Measurements from ENCODE around the gene ILF3. TPM values are rescaled to one million over a fixed set of nuclear protein-coding genes. Genes with fewer than 3 reads are reported as not detected.

ILF3 gene
- total RNA-seq, 1 experiment from 2014 or later: 326 TPM

- POLR2A ChIA-PET (ENCODE audit: unreplicated experiment): no interaction called here
- H3K27me3 ChIP-seq (ENCODE audit: insufficient read depth, low read depth): no peaks in the 10 kb centered on the region
- DNase-seq: no peak
- H3K9me3 ChIP-seq (ENCODE audit: insufficient read depth, low read depth): no peaks in the 10 kb centered on the region
- H3K4me3 ChIP-seq: no peak overlapping the region
- CTCF ChIA-PET: no interaction called here
- TSS peak; percentile 3 for BruUV-seq (replicated peaks)
- H4K20me1 ChIP-seq (ENCODE audit: insufficient read depth): peaks cover 84% of the 10 kb centered on the region
- intact Hi-C loops (cut with micrococcal nuclease; ENCODE audit: unreplicated experiment): no loop called here
- H3K4me1 ChIP-seq (replicated peaks; ENCODE audit: insufficient read depth): no peaks in the 10 kb centered on the region
- H3K9me2 ChIP-seq (ENCODE audit: insufficient read depth): no peaks in the 10 kb centered on the region
- peaks cover 49% of the 10 kb centered on the region for H3F3A ChIP-seq (ENCODE audit: insufficient read depth, low read depth)
- H3K27ac ChIP-seq: no peak overlapping the region
- peaks cover 26% of the 10 kb centered on the region; the same call in 1 of the 2 replicates for H3K79me2 ChIP-seq (ENCODE audit: low read depth)
- no peak overlapping the region for H3K4me2 ChIP-seq
- H2AFZ ChIP-seq: no peak overlapping the region
- TF ChIP-seq EZH2 (IDR thresholded peaks at IDR 0.05; ENCODE audit: low read depth) (no peak), CTCF (conservative IDR thresholded peaks at IDR 0.05) (no peak)
- H3K36me3 ChIP-seq (ENCODE audit: low read depth): peaks cover 60% of the 10 kb centered on the region
Observed at GRCh38 chr19:10683582-10683981, 29.4 kb downstream of the ILF3 start.

DNA sequence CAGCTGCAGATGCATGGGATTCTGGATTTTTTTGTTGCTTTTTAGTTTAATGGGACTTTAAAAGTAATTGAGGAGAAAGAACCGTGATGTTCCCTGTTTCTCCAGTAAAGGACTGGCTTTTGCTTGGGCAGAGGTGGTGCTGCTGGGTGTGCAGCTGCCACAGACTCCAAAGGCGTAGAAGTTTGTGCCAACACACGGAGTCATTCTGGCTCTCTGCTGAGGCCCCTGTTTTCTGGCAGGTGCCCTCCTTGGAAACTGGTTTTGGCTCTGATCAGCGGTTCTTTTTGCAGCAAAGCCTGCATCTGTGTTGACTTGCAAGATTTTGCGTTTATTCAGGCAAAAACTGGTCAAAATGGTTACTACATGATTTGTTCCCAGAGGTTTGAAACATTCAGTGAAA is 31.1 kb downstream of the ILF3 start:
- Histone ChIP-seq H3K27me3 (ENCODE audit: insufficient read depth, low read depth) (no peaks in the 10 kb centered on the region), H3K4me3 (no peak overlapping the region), H3K9me3 (ENCODE audit: insufficient read depth, low read depth) (no peaks in the 10 kb centered on the region), H3F3A (ENCODE audit: insufficient read depth, low read depth) (peaks cover 49% of the 10 kb centered on the region), H3K9me2 (ENCODE audit: insufficient read depth) (no peaks in the 10 kb centered on the region), H3K4me2 (no peak overlapping the region), H3K36me3 (ENCODE audit: low read depth) (peaks cover 53% of the 10 kb centered on the region), H3K27ac (no peak overlapping the region), H2AFZ (no peak overlapping the region), H3K4me1 (replicated peaks; ENCODE audit: insufficient read depth) (no peaks in the 10 kb centered on the region), H3K79me2 (ENCODE audit: low read depth) (peaks cover 17% of the 10 kb centered on the region; the same call in 1 of the 2 replicates), H4K20me1 (ENCODE audit: insufficient read depth) (peaks cover 88% of the 10 kb centered on the region)
- no peak for DNase-seq
- TSS peak; percentile 26 for BruUV-seq (replicated peaks)
- ChIA-PET POLR2A (ENCODE audit: unreplicated experiment) (no interaction called here), CTCF (no interaction called here)
- intact Hi-C loops (cut with micrococcal nuclease; ENCODE audit: unreplicated experiment): no loop called here
- TF ChIP-seq CTCF (conservative IDR thresholded peaks at IDR 0.05) (no peak), EZH2 (IDR thresholded peaks at IDR 0.05; ENCODE audit: low read depth) (no peak)

GRCh38 chr19:10686193-10686592 is 32.0 kb downstream of the ILF3 start:
- H3K4me1 ChIP-seq (replicated peaks; ENCODE audit: insufficient read depth): no peaks in the 10 kb centered on the region
- no peak overlapping the region for H3K4me2 ChIP-seq
- intact Hi-C loops (cut with micrococcal nuclease; ENCODE audit: unreplicated experiment): no loop called here
- POLR2A ChIA-PET (ENCODE audit: unreplicated experiment): no interaction called here
- H3K9me3 ChIP-seq (ENCODE audit: insufficient read depth, low read depth): no peaks in the 10 kb centered on the region
- CTCF ChIA-PET: no interaction called here
- peaks cover 43% of the 10 kb centered on the region for H3K36me3 ChIP-seq (ENCODE audit: low read depth)
- H3K27ac ChIP-seq: no peak overlapping the region
- BruUV-seq (replicated peaks): no TSS peak
- H3K79me2 ChIP-seq (ENCODE audit: low read depth): peaks cover 8% of the 10 kb centered on the region; the same call in 1 of the 2 replicates
- no peak for DNase-seq
- H3K9me2 ChIP-seq (ENCODE audit: insufficient read depth): no peaks in the 10 kb centered on the region
- peaks cover 53% of the 10 kb centered on the region for H3F3A ChIP-seq (ENCODE audit: insufficient read depth, low read depth)
- H4K20me1 ChIP-seq (ENCODE audit: insufficient read depth): peaks cover 88% of the 10 kb centered on the region
- H2AFZ ChIP-seq: no peak overlapping the region
- no peak overlapping the region for H3K4me3 ChIP-seq
- no peaks in the 10 kb centered on the region for H3K27me3 ChIP-seq (ENCODE audit: insufficient read depth, low read depth)
- TF ChIP-seq EZH2 (IDR thresholded peaks at IDR 0.05; ENCODE audit: low read depth) (no peak), CTCF (conservative IDR thresholded peaks at IDR 0.05) (no peak)

Data from PC-9 (cell line).